Dedifferentiated amniotic fluid mesenchymal stem cell (primary cell): Measurements from ENCODE around the gene POLK.
"Not testable (repeated sequence)": the region's sequence is repeated elsewhere in the genome, so short reads cannot be mapped to it uniquely, and the experiment has no call there.

Experiments
- DNase-seq: peaks from one replicate; pipeline ENCODE4 v3.0.0-alpha.2; 2016; ENCODE audit errors: extremely low spot score

The POLK gene

GRCh38 chr5:75550597-75550996 is 38.9 kb downstream of the POLK start:
- no peak for DNase-seq

DNA sequence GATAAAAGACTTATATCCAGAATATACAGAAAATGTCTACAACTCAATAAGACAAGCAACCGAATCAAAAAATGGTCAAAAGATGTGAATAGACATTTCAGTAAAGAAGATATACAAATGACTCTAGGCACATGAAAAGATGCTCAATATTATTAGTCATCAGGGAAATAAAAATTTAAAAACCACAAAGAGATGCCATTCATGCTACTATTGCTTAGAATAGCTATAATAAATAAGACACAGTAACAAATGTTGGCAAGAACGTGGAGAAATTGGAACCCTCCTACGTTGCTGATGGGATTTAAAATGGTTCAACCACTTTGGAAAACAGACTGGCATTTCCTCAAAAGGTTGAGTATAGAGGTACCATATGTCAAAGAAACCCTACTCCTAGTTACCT is 39.8 kb downstream of the POLK start:
- no peak for DNase-seq

- no peak for DNase-seq
Measured at GRCh38 chr5:75552764-75553163, 41.1 kb downstream of the POLK start.

GRCh38 chr5:75553358-75553757 is 41.7 kb downstream of the POLK start:
- no peak for DNase-seq

DNA sequence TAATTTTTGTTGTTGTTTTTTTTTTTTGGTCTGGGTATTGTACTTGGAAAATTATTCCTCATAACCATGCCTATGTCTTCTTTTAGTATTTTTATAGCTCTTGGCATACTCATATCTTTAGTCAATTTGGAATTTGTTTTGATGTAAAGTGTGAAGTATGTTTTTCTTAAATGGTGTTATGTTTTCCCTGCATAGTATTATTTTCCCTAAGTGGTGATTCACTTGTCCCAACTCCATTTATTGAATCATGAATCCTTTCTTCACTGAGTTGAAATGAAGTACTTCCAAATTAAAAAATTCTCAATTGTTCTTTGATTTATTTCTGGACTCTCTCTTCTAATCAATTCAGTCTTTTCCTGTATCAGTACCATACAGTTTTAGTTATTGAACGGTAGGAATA is 46.5 kb downstream of the POLK start:
- no peak for DNase-seq

DNA sequence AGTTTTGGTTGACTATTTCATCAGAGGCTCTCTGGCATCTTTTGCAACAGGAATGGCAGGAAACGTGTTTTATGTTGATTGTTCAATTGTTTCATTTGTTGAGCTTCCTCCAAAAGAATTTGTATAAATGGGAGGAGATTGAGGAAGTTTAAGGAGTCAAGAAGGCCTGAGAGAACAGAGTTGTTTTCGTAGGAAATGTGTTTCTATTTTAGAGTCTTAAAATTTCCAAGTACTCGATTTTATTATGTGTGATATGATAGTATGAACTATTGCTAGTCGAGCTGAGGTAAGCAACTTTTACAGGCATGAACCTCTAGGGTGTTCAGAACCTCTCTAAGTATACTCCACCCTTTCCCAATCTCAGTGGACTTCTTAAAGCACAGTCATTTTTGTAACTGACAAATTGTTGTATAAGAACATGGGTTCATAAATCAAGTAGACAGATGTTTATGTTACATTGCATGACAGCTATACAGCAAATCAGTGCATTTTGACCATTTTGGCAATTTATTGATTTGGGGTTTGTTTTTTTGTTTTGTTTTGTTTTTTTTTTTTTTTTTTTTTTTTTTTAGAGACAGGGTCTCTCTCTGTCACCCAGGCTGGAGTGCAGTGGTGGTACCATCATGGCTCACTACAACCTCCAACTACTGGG is 47.4 kb downstream of the POLK start:
- no peak for DNase-seq

DNA sequence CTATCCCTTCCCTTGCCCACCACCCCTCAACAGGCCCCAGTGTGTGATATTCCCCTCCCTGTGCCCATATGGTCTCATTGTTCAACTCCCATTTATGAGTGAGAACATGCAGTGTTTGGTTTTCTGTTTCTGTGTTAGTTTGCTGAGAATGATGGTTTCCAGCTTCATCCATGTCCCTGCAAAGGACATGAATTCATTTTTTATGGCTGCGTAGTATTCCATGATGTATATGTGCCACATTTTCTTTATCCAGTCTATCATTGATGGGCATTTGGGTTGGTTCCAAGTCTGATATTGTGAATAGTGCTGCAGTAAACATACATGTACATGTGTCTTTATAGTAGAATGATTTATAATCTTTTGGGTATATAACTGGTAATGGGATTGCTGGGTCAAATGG is 49.0 kb downstream of the POLK start:
- DNase-seq = not testable (repeated sequence)

- not testable (repeated sequence) for DNase-seq
Measured at GRCh38 chr5:75565991-75566709, 54.5 kb downstream of the POLK start.

GRCh38 chr5:75566710-75567309 is 55.1 kb downstream of the POLK start:
- peak; percentile 91 for DNase-seq

DNA sequence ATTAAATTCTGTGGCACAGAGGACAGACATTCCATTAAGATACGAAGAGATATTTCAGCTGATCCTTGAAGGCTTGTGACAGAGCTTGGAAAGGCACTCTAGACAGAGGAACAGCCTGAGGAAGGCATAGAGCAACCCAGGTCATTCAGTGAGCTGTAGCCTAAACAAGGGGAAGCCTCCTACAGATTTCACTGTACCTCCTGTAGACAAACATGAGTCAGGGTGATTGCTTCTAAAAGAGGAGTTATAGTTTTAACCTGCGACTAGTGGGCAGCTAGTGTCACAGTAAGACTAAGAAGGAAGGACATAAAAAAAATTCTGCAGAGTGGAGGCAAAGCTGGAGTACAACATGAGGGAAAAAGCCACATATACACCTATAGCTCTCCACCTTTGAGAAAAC is 56.0 kb downstream of the POLK start:
- DNase-seq = no peak

DNA sequence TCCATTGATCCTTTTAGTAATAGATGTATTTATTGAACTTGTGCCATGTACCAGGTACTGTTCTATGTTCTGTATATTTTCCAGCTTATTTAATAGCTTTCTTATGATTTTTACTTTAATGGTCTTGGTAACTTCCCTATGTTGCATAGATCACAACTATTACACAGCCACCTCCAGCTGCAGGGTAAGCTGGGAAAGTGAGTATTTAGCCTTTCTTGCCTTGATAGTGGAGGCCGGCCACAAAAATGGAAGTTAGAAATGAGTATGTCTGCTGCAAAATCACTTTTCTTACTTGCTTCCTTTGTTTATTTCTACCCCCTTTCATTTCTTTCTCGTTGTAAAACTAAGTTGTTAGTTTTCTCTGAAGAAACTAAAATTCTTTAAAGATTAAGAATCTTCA is 56.5 kb downstream of the POLK start:
- DNase-seq = no peak

GRCh38 chr5:75571547-75571946 is 59.9 kb downstream of the POLK start:
- DNase-seq = no peak

DNA sequence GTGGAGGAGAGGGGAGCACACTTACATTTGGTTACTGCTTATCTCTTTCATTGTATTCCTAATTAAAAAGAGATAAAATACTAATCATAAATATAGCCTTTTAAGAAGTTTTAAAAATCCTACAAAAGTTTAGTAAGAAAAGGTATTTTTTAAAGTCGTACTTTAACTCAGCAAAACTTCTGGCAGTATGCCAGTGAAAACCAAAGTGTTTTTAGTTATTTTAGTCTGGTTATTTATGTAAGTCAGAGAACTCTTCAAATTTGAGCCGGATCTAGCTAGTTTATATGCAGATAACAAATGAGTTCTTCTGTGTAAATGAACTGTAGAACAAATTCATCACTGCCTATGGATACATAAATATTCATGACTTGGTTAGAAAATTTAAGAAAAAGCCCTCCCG is 63.1 kb downstream of the POLK start:
- no peak for DNase-seq

DNA sequence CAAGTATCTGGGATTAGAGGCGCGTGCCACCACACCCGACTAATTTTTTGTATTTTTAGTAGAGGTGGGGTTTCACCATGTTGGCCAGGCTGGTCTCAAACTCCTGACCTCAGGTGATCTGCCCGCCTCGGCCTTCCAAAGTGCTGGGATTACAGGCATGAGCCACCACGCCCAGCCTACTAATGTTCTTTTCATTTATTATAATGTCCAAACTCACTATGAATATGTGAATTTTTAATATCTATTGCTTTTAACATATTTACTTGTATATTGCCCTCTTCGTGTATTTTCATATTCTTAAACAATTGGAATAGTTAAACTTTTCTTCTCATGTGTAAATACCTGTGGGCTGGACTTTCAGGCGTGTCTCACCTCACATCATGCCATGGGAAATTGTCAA is 66.6 kb downstream of the POLK start:
- not testable (repeated sequence) for DNase-seq

- DNase-seq = no peak
Measured at GRCh38 chr5:75584641-75585040, 73.0 kb downstream of the POLK start.

DNA sequence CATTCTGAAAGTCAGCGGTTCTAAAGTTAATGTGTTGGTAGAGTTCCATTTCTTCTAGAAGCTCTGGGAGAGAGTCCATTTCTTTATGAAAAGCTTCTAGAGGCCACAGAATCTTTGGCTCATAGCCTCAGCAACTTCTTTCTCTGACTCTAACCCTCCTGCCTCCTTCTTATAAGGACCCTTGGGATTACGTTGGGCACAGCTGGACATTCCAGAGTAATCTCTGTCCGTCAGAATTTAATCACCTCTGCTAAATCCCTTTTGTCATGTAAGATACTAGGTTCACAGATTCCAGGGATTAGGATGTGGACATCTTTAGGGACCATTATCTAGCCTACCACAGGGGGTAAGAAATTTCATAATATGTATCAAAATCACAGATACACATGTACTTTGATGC is 77.0 kb downstream of the POLK start:
- DNase-seq = no peak

DNA sequence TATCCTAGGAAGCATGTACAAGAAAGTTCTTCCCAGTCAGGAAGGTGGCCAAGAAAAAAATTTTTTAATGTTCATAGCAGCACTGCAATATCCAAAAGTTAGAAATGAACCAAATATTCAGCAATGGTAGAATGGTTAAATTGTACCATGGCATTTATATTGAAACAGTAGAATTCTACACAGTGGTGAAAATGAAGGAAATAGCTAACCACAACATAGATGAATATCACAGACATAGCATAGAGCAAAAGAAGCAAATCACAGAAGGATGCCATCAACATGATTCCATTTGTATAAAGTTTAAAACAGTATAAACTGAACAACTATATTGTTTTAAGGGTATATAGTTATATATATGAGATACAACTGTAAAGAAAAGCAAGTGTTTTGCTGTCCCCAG is 88.8 kb downstream of the POLK start:
- no peak for DNase-seq

- no peak for DNase-seq
Measured at GRCh38 chr5:75601567-75601966, 89.9 kb downstream of the POLK start.

DNA sequence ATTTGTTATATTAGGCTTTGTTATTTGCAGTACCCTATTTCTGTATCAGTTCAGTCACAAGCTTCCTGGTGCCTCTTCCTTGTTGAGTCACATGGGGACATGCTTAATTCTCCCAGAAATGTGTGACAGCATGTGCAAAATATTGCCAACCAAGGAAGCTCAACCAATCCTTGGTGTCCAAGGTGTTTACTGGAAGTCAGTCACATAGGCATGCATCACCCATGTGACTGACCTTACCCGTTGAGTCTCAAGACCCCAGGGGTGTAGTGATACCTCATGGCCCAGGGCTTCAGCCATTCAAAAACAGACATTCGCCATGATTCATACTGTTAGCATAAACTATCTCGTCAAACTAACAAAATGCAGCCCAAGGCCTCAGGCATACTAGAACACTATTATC is 90.3 kb downstream of the POLK start:
- DNase-seq = no peak

DNA sequence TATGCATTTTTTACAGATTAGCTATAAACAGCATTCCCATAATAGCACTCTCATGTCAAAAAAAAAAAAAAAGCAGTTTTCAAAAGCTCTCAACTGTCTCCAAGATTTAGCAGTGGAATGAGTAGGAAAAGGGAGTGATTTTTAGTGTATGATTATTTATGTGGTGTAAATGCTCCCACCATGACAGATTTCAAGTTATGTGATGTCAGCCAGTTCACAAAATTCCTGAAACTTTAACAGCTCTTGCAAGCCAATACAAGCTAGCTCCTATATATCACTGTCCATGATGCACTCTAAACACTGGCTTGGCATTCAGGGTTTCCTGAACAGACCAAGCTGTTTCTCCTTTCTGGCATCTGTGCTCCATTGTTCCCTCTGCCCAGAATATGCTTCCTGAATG is 91.7 kb downstream of the POLK start:
- peak; percentile 59 for DNase-seq

GRCh38 chr5:75603821-75604220 is 92.1 kb downstream of the POLK start:
- DNase-seq = no peak

DNA sequence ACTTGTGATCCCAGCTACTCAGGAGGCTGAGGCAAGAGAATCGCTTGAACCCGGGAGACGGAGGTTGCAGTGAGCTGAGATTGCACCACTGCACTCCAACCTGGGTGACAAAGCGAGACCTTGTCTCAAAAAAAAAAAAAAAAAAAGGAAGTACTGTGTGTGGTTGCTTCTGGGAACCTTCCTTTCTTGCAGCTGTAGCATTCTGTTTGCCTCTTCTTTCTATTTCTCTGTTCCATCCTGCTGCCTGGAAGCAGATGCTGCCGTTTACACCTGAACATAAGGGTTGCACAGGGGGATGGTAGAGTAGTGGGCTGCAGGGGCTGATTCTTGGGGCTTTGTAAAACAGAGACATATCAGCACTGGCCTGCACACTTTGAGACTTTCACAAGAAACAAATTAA is 95.7 kb downstream of the POLK start:
- DNase-seq = not testable (repeated sequence)

DNA sequence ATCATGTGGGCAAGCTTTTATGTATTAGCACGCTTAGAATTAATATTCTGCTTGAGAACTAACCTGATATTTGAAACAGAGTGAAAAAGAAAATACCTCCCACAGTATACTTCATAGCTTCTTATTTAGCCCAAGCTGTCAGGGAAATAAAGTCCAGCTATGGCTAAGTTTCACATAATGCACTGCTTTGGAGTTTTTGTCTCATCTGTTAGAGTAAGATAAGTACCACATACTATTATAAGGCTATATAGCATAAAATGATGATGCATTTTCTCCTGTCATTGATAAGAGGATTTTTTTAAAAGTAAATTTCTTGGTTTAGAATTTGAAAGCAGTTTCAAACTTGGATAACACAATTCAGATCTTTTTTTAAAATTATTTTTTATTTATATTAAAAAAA is 97.2 kb downstream of the POLK start:
- DNase-seq = no peak
